Astrocyte of the cerebellum (primary cell): ENCODE data around the gene COMMD1.

Experiments used
- DNase-seq: peaks from one replicate; pipeline ENCODE4 v3.0.0-alpha.2; 2011; ENCODE audit warnings: low read depth
- H3K4me3 ChIP-seq: 2 replicates; pipeline ENCODE4 v1.5.1; 2011; ENCODE audit warnings: mild to moderate bottlenecking, low read depth, low read length, moderate library complexity
- CTCF ChIP-seq: IDR thresholded peaks from 2 replicates; pipeline ENCODE4 v1.5.1; 2012; ENCODE audit warnings: low read length, low read depth, moderate library complexity, mild to moderate bottlenecking; ENCODE audit errors: missing control alignments
- in situ Hi-C: cut with HindIII; loops from 2 replicates; pipeline ENCODE4 v1.10.0; 2017; ENCODE audit warnings: low sequenced_read_pairs

The COMMD1 gene

DNA sequence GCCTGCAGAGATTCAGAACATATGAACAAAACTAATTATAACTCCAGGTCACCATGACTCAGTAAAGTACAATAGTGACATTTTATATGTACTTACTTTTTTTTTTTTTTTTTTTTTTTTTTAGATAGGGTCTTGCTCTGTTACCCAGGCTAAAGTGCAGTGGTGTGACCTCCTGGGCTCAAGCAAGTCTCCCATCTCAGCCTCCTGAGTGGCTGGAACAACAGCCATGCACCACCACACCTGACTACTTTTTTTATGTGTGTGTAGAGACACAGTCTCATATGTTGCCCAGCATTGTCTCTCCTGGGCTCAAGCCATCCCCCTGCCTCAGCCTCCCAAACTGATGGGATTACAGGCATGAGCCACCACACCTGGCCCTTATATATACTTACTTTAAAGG, 159.8 kb downstream of the COMMD1 start:
- TF ChIP-seq CTCF: no peak
- DNase-seq: no peak
- no peak overlapping the region for H3K4me3 ChIP-seq
- in situ Hi-C loops: no loop called here

- in situ Hi-C loops: no loop called here
- no peak overlapping the region for H3K4me3 ChIP-seq
- no peak for TF ChIP-seq CTCF
- DNase-seq: no peak
These were observed 165.7 kb downstream of the COMMD1 start for GRCh38 chr2:62071126-62071598.

GRCh38 chr2:62071760-62072680, 166.5 kb downstream of the COMMD1 start:
- no peak overlapping the region for H3K4me3 ChIP-seq
- no peak for TF ChIP-seq CTCF
- in situ Hi-C loops: no loop called here
- no peak for DNase-seq

DNA sequence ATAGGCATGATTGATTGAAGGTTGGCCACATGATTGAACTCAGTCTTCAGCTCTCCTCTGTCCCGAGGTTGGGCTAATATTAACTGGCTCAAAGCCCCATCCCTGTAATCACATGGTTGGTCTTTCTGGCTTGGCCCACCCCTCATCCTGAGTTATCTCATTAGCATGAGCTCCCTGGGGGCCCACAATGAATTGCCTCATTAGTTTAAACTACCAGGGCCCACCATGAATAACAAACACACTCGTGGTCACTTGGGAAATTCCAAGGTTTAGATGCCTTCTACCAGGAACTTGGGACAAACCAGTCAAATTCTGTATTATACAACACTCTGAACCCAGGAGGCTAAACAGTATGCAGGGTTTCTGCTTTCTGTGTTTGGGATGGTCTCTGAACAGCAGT, 168.8 kb downstream of the COMMD1 start:
- no peak for TF ChIP-seq CTCF
- in situ Hi-C loops: no loop called here
- H3K4me3 ChIP-seq: no peak overlapping the region
- peak; percentile 8 for DNase-seq

DNA sequence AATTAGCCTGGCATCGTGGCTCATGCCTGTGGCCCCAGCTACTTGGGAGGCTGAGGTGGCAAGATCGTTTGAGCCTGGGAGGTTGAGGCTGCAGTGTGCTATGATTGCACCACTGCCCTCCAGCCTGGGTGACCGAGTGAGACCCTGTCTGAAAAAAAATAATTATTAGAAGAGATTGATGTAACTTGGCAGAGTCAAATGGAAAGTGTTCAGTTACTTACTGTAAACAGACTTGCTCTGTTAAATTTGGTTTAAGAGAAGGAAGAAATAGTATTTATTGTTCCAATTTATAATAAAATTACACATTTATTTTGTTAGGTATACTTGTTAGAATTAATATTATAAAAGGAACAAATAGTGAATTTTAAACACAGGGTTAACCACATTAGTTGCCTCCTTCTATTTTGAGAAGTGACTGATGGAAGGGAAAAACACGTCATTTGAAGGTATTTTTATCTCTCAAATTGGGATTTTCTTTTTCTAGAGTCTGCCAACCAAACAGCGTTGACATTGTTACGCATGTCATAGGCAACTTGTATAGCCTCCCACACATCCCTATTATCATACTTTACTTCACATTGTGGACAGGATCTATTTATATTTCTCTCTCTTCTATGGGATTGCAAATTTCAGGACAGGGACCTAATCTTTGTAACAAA, 171.6 kb downstream of the COMMD1 start:
- no peak for DNase-seq
- TF ChIP-seq CTCF: no peak
- in situ Hi-C loops: no loop called here
- H3K4me3 ChIP-seq: no peak overlapping the region

DNA sequence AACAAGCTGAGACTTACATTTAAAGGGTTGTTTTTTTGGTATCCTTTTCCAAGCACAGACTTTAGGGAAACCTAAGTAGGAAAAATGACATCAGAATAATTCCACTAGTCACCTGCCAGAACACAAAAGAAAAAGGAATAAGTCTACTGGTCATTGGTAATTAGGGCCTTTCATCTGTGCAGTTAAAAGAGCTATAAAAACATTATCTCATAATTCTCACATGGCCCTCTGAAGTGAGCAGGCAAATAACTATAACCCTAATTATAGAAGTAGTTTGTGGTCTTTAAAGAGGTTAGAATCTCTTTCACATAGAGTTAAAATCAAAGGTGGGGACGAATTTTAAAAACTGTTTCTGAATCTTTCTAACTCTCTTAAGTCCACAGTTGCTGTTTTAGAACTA, 179.3 kb downstream of the COMMD1 start:
- in situ Hi-C loops: no loop called here
- H3K4me3 ChIP-seq: no peak overlapping the region
- no peak for DNase-seq
- no peak for TF ChIP-seq CTCF
